SK-N-SH (cell line): ENCODE measurements around the gene TMEM171. TPM values are rescaled to one million over a fixed set of nuclear protein-coding genes. Genes with fewer than 3 reads are reported as not detected.

Experiments used
- CTCF ChIA-PET: fragments of 300-600, 350-600 bp; formaldehyde crosslinking; extraction: SDS; loops from one replicate; lab custom pipeline; 2021; lab: Yijun Ruan, JAX
- POLR2A ChIA-PET: fragments of 350-600 bp; sonication (Branson Sonifier 250); formaldehyde crosslinking; extraction: SDS; loops from one replicate; lab custom pipeline; 2020; ENCODE audit warnings: antibody characterized with exemption, inconsistent platforms; lab: Yijun Ruan, JAX
- DNase-seq: peaks from one replicate; pipeline ENCODE4 v3.0.0; 2012
- H2AFZ ChIP-seq: fragments of 200-600 bp; sonication (generic); 2 replicates; pipeline ENCODE4 v1.8.1; 2016; ENCODE audit warnings: antibody characterized with exemption, mild to moderate bottlenecking, low read depth
- H3F3A ChIP-seq: fragments of 200-600 bp; sonication (generic); replicated peaks from 2 replicates; pipeline ENCODE3; 2016; ENCODE audit warnings: antibody characterized with exemption, mild to moderate bottlenecking; ENCODE audit not compliant: insufficient read depth
- H3K27ac ChIP-seq, 2 experiments: fragments of 200-500 bp in 1 of 2; fragments of 200-600 bp in 1 of 2; sonication (Bioruptor generic) in 1 of 2; sonication (generic), shearing (Covaris generic) in 1 of 2; 2 replicates each; pipeline versions ENCODE4 v1.5.1 to v1.6.1; 2014 to 2016; ENCODE audit warnings: low read depth in 2 of 2, inconsistent platforms in 1 of 2, low read length in 1 of 2, mild to moderate bottlenecking in 1 of 2, mixed read lengths in 1 of 2
- H3K27me3 ChIP-seq: fragments of 200-600 bp; sonication (generic), shearing (Covaris generic); 2 replicates; pipeline ENCODE4 v1.6.1; 2016; ENCODE audit warnings: mixed run types; ENCODE audit not compliant: insufficient read depth
- H3K36me3 ChIP-seq, 2 experiments: fragments of 200-500 bp in 1 of 2; fragments of 200-600 bp in 1 of 2; sonication (Bioruptor generic) in 1 of 2; sonication (generic) in 1 of 2; replicated peaks in 1 of 2; 2 replicates each; pipeline versions ENCODE3 to v1.5.1; 2014 to 2016; ENCODE audit warnings: low read length in 1 of 2, mild to moderate bottlenecking in 1 of 2; ENCODE audit not compliant: insufficient read depth in 2 of 2, control insufficient read depth in 1 of 2
- H3K4me1 ChIP-seq, 2 experiments: fragments of 200-500 bp in 1 of 2; fragments of 200-600 bp in 1 of 2; sonication (Bioruptor generic) in 1 of 2; sonication (generic), shearing (Covaris generic) in 1 of 2; 2 replicates each; pipeline versions ENCODE4 v1.5.1 to v1.6.1; 2014 to 2016; ENCODE audit warnings: low read depth in 1 of 2, low read length in 1 of 2, mixed run types in 1 of 2; ENCODE audit not compliant: insufficient read depth in 2 of 2, control insufficient read depth in 1 of 2
- H3K4me2 ChIP-seq: fragments of 200-600 bp; sonication (generic), shearing (Covaris generic); 2 replicates; pipeline ENCODE4 v1.6.1; 2017; ENCODE audit warnings: mixed run types
- H3K4me3 ChIP-seq, 2 experiments: fragments of 200-500 bp in 1 of 2; fragments of 200-600 bp in 1 of 2; sonication (Bioruptor generic) in 1 of 2; sonication (generic), shearing (Covaris generic) in 1 of 2; 2 replicates each; pipeline versions ENCODE4 v1.5.1 to v1.8.1; 2014 to 2016; ENCODE audit warnings: low read depth in 2 of 2, inconsistent platforms in 1 of 2, low read length in 1 of 2, mild to moderate bottlenecking in 1 of 2, mixed read lengths in 1 of 2, moderate library complexity in 1 of 2
- H3K79me2 ChIP-seq: fragments of 200-600 bp; sonication (generic); 2 replicates; pipeline ENCODE4 v1.8.1; 2017; ENCODE audit warnings: mild to moderate bottlenecking; ENCODE audit not compliant: insufficient read depth
- H3K9ac ChIP-seq: fragments of 200-600 bp; sonication (generic); 2 replicates; pipeline ENCODE4 v1.6.1; 2017; ENCODE audit warnings: mixed run types
- H3K9me2 ChIP-seq: fragments of 200-600 bp; sonication (generic); 2 replicates; pipeline ENCODE4 v1.6.1; 2017; ENCODE audit warnings: mixed run types
- H3K9me3 ChIP-seq: fragments of 200-600 bp; sonication (generic); 2 replicates; pipeline ENCODE4 v1.6.1; 2017; ENCODE audit warnings: mixed run types, mild to moderate bottlenecking, moderate library complexity
- H4K20me1 ChIP-seq: fragments of 200-600 bp; sonication (generic); 2 replicates; pipeline ENCODE4 v1.6.1; 2017; ENCODE audit warnings: mild to moderate bottlenecking, mixed run types; ENCODE audit not compliant: insufficient read depth
- ELF1 ChIP-seq: IDR thresholded peaks from 2 replicates; pipeline ENCODE4 v1.4.0; 2012
- EP300 ChIP-seq, 2 experiments: IDR thresholded peaks; 2 replicates each; pipeline versions ENCODE4 v1.4.0 to v1.6.1; 2012; ENCODE audit warnings: borderline replicate concordance in 1 of 2, low read depth in 1 of 2, low read length in 1 of 2
- EZH2phosphoT487 ChIP-seq: fragments of 200-600 bp; sonication (generic); IDR thresholded peaks from 2 replicates; pipeline ENCODE4 v1.6.1; 2017; ENCODE audit warnings: low read depth, mixed run types, mild to moderate bottlenecking, antibody characterized with exemption, moderate library complexity, borderline replicate concordance
- FOXM1 ChIP-seq: IDR thresholded peaks from 2 replicates; pipeline ENCODE4 v1.4.0; 2012; ENCODE audit warnings: low read depth, mild to moderate bottlenecking
- GABPA ChIP-seq: IDR thresholded peaks from 2 replicates; pipeline ENCODE4 v1.4.0; 2012; ENCODE audit warnings: low read depth, mild to moderate bottlenecking
- MAX ChIP-seq: IDR thresholded peaks from 2 replicates; pipeline ENCODE4 v1.4.0; 2012; ENCODE audit warnings: low read depth
- MXI1 ChIP-seq: IDR thresholded peaks from 2 replicates; pipeline ENCODE4 v1.6.1; 2012; ENCODE audit warnings: mild to moderate bottlenecking, low read depth, low read length, improper control_type of control experiment
- RAD21 ChIP-seq: IDR thresholded peaks from 2 replicates; pipeline ENCODE4 v1.6.1; 2012; ENCODE audit warnings: mild to moderate bottlenecking, low read length
- RCOR1 ChIP-seq: fragments of 150-350 bp; IDR thresholded peaks from 2 replicates; pipeline ENCODE4 v1.6.1; 2017; ENCODE audit warnings: antibody characterized with exemption, low read length
- RXRA ChIP-seq: IDR thresholded peaks from 2 replicates; pipeline ENCODE4 v1.4.0; 2012; ENCODE audit warnings: low read depth, mild to moderate bottlenecking, borderline replicate concordance
- SIN3A ChIP-seq: IDR thresholded peaks from 2 replicates; pipeline ENCODE4 v1.6.1; 2012; ENCODE audit warnings: low read depth, mild to moderate bottlenecking, low read length, moderate library complexity, borderline replicate concordance
- SMC3 ChIP-seq: IDR thresholded peaks from 2 replicates; pipeline ENCODE4 v1.6.1; 2012; ENCODE audit warnings: low read depth, low read length, improper control_type of control experiment
- TCF12 ChIP-seq: IDR thresholded peaks from 2 replicates; pipeline ENCODE4 v1.4.0; 2012
- YY1 ChIP-seq: IDR thresholded peaks from 2 replicates; pipeline ENCODE4 v1.4.0; 2012; ENCODE audit warnings: low read depth, mild to moderate bottlenecking
- WGBS: methylation state at CpG from one replicate; pipeline ENCODE4 v1.1.6; 2017; ENCODE audit warnings: low lambda C conversion rate; 5-methylcytosine and 5-hydroxymethylcytosine counted together
- polyA plus RNA-seq, 3 experiments: library from polyadenylated mRNA; depleted of rRNA; stranded (reverse); fragments of >200 nt; gene quantifications; 2 replicates each; pipeline ENCODE4 v1.2.3, GENCODE V29; 2012
- TF ChIP-seq, protein P1 (sequence below): IDR thresholded peaks from 2 replicates; pipeline ENCODE4 v1.4.0; 2012; ENCODE audit warnings: low read depth, borderline replicate concordance
- TF ChIP-seq, protein P2 (sequence below): IDR thresholded peaks from 2 replicates; pipeline ENCODE4 v1.4.0; 2012; ENCODE audit warnings: low read depth, borderline replicate concordance
- TF ChIP-seq, protein P3 (sequence below): fragments of 150-350 bp; IDR thresholded peaks from 2 replicates; pipeline ENCODE4 v1.6.1; 2017; ENCODE audit warnings: antibody characterized with exemption, low read length, low read depth, borderline replicate concordance
- TF ChIP-seq, protein P4 (sequence below): IDR thresholded peaks from 2 replicates; pipeline ENCODE4; 2012

TMEM171 gene
- polyA plus RNA-seq, 1 of the 3 experiments (the other 2 are of a cell fraction), result 7.6 TPM

DNA sequence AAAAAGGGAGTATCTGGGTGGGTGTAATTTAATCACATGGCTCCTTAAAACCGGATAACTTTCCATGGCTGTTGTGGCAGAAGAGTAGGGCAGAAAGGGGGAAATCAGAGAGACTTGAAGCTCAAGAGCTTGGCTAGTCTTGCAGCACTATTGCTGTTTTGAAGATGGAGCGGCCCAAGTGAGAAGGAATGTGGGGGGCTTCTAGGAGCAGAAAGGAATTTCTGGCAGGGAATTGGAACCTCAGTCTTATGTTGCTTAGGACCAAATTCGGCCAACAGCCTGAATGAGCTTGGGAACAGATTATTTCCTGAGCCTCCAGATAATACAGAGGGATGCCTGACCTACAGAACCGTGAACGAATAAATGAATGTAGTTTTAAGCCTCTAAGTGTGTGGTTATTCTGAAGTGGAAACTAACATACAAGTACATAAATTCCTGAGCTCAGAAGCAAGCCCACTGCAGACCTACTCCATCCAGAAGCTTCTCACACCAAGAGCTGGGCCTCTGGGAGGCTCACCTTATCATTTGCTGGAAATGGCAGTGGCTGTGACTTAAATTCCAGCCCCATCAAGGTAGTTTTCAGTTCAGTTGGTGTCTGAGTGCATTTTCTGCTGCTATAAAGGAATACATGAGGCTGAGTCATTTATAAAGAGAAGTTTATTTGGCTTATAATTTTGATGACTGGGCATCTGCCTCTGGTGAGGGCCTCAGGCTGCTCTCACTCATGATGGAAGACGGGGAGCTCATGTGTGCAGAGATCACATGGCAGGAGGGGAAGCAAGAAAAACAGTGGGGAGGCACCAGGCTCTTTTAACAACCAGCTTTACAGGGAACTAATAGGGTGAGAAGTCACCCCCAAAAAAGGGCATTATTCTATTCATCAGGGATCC, 37.3 kb downstream of the TMEM171 start:
- Histone ChIP-seq H3K9me2 (no peaks in the 10 kb centered on the region), H3K4me1 (no peaks in the 10 kb centered on the region), H3K27ac (no peak overlapping the region), H3F3A (no peaks in the 10 kb centered on the region), H4K20me1 (no peaks in the 10 kb centered on the region), H3K27me3 (no peaks in the 10 kb centered on the region), H3K79me2 (no peaks in the 10 kb centered on the region), H3K9ac (no peak overlapping the region), H3K4me2 (no peak overlapping the region), H3K36me3 (no peaks in the 10 kb centered on the region), H2AFZ (no peak overlapping the region), H3K4me3 (no peak overlapping the region), H3K9me3 (no peaks in the 10 kb centered on the region)
- no peak for DNase-seq
- ChIA-PET CTCF (interaction anchor here (1.3 kb wide), 1 partner anchor 13 kb away, joined by 6 read pairs; no protein-coding TSS in a partner anchor), POLR2A (no interaction called here)
- TF ChIP-seq RXRA (no peak), EZH2phosphoT487 (no peak), FOXM1 (no peak), TCF12 (no peak), RCOR1 (no peak), RAD21 (no peak), SIN3A (no peak), GABPA (no peak), YY1 (no peak), EP300 (IDR thresholded peaks at IDR 0.05; ENCODE audit: borderline replicate concordance in 1 of 2, low read depth in 1 of 2, low read length in 1 of 2) (no peak), ELF1 (no peak), MAX (no peak), MXI1 (no peak), SMC3 (no peak)
- TF ChIP-seq, protein P1, sequence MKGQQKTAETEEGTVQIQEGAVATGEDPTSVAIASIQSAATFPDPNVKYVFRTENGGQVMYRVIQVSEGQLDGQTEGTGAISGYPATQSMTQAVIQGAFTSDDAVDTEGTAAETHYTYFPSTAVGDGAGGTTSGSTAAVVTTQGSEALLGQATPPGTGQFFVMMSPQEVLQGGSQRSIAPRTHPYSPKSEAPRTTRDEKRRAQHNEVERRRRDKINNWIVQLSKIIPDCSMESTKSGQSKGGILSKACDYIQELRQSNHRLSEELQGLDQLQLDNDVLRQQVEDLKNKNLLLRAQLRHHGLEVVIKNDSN, result no peak
- TF ChIP-seq, protein P2, sequence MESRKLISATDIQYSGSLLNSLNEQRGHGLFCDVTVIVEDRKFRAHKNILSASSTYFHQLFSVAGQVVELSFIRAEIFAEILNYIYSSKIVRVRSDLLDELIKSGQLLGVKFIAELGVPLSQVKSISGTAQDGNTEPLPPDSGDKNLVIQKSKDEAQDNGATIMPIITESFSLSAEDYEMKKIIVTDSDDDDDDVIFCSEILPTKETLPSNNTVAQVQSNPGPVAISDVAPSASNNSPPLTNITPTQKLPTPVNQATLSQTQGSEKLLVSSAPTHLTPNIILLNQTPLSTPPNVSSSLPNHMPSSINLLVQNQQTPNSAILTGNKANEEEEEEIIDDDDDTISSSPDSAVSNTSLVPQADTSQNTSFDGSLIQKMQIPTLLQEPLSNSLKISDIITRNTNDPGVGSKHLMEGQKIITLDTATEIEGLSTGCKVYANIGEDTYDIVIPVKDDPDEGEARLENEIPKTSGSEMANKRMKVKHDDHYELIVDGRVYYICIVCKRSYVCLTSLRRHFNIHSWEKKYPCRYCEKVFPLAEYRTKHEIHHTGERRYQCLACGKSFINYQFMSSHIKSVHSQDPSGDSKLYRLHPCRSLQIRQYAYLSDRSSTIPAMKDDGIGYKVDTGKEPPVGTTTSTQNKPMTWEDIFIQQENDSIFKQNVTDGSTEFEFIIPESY, result no peak
- TF ChIP-seq, protein P3, sequence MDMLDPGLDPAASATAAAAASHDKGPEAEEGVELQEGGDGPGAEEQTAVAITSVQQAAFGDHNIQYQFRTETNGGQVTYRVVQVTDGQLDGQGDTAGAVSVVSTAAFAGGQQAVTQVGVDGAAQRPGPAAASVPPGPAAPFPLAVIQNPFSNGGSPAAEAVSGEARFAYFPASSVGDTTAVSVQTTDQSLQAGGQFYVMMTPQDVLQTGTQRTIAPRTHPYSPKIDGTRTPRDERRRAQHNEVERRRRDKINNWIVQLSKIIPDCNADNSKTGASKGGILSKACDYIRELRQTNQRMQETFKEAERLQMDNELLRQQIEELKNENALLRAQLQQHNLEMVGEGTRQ, result no peak
- TF ChIP-seq, protein P4, sequence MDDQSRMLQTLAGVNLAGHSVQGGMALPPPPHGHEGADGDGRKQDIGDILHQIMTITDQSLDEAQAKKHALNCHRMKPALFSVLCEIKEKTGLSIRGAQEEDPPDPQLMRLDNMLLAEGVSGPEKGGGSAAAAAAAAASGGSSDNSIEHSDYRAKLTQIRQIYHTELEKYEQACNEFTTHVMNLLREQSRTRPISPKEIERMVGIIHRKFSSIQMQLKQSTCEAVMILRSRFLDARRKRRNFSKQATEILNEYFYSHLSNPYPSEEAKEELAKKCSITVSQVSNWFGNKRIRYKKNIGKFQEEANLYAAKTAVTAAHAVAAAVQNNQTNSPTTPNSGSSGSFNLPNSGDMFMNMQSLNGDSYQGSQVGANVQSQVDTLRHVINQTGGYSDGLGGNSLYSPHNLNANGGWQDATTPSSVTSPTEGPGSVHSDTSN, result no peak
- 73% methylated on average over 6 of the region's 6 CpGs for WGBS
